Urinary bladder (tissue), 4 donors: ENCODE data around the gene PAFAH1B2. TPM values are rescaled to one million over a fixed set of nuclear protein-coding genes. Genes with fewer than 3 reads are reported as not detected.
"Not testable (repeated sequence)": the region's sequence is repeated elsewhere in the genome, so short reads cannot be mapped to it uniquely, and the experiment has no call there.

Source experiments
- DNase-seq: peaks from one replicate; pipeline ENCODE4 v3.0.0-alpha.2; 2015; ENCODE audit errors: extremely low spot score
- H3K27ac ChIP-seq: one replicate; pipeline ENCODE4 v1.5.1; 2013; ENCODE audit warnings: low read depth, mild to moderate bottlenecking, moderate library complexity
- H3K36me3 ChIP-seq: one replicate; pipeline ENCODE4 v1.6.1; 2013; ENCODE audit warnings: mild to moderate bottlenecking, moderate library complexity; ENCODE audit not compliant: insufficient read depth
- H3K4me1 ChIP-seq: one replicate; pipeline ENCODE4 v1.6.1; 2013; ENCODE audit warnings: mild to moderate bottlenecking, moderate library complexity; ENCODE audit not compliant: insufficient read depth
- H3K4me3 ChIP-seq: one replicate; pipeline ENCODE4 v1.5.1; 2013; ENCODE audit warnings: low read depth, low read length
- WGBS: extraction: QIAGEN DNeasy Blood & Tissue Kit; methylation state at CpG from one replicate; pipeline ENCODE4 v1.1.7; 2013; 5-methylcytosine and 5-hydroxymethylcytosine counted together
- polyA plus RNA-seq: library from polyadenylated mRNA; stranded (reverse); fragments of 200-250 nt; gene quantifications from one replicate; pipeline ENCODE4 v1.2.3, GENCODE V29; 2013
- total RNA-seq: library from RNA; depleted of rRNA; stranded (reverse); fragments of >200 nt; gene quantifications from one replicate; pipeline ENCODE4 v1.2.3, GENCODE V29; 2014
- donor health status: healthy with polysubstance abuse.
- donor health status: healthy.

Gene PAFAH1B2
- total and polyA plus RNA-seq, 2 donors = 23.9 to 115 TPM

DNA sequence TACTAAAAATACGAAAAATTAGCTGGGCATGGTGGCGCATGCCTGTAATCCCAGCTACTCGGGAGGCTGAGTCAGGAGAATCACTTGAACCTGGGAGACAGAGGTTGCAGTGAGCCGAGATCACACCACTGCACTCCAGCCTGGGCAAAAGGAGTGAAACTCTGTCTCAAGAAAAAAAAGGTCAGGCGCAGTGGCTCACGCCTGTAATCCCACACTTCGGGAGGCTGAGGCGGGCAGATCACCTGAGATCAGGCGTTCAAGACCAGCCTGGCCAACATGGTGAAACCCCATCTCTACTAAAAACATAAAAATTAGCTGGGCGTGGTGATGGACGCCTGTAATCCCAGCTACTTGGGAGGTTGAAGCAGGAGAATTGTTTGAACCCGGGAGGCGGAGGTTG is 39.1 kb downstream of the PAFAH1B2 start:
- 96% methylated on average over 13 of the region's 13 CpGs for WGBS
- not testable (repeated sequence) for H3K4me3 ChIP-seq, H3K27ac ChIP-seq, DNase-seq, H3K36me3 ChIP-seq, H3K4me1 ChIP-seq

DNA sequence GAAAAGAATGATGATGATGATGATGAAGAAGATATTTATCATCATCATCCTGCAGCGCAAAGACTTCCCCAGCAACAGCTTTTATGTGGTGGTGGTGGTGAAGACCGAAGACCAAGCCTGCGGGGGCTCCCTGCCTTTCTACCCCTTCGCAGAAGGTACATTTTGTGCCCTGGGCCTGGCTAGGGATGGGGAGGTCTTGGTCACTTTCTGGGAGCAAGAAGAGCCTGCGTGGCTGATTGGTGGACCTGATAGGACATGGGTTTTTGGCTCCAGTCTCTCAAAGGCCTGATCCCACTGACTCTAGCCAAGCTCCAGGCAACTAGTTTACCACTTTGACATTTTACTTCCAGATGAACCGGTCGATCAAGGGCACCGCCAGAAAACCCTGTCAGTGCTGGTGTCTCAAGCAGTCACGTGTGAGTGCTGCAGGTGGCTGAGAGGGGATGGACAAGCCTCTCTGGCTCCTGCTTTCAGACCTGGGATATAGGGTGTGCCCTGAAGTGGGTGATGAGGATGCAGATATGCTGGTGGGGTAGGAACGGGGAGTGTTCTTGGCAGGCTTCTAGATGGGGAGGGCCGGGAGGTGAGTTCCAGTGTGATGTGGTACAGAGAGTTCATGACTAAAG is 39.8 kb downstream of the PAFAH1B2 start:
- 85% methylated on average over 11 of the region's 11 CpGs for WGBS
- no peaks in the 10 kb centered on the region for H3K36me3 ChIP-seq
- no peaks in the 10 kb centered on the region for H3K4me1 ChIP-seq
- no peak overlapping the region for H3K27ac ChIP-seq
- no peak for DNase-seq
- no peak overlapping the region for H3K4me3 ChIP-seq

DNA sequence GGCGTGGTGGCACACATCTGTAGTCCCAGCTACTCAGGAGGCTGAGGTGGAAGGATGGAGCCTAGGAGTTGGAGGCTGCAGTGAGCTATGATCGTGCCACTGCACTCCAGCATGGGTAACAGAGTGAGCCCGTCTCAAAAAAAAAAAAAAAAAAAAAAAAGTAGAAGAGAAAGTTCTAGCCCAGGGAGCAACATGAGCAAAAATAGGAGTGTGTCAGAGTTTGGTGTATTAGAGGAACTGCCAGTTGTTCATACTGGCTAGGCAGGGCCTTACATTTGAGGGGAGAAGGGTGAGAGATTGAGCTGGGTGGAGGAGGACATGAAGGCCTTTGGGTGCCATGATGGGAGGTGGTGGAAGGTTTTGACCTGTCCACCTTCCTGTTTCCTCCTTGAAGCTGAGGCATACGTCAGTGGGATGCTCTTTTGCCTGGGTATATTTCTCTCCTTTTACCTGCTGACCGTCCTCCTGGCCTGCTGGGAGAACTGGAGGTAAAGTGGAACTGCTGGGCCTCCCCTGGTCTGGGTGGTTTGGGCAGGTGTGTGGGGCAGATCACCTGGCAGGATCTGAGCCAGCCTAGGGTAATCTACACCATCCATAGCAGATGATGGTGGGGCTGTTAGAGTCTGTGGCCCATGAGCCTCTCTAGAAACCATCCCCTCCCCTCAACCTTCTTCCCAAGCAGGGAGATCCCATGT is 41.8 kb downstream of the PAFAH1B2 start:
- no peaks in the 10 kb centered on the region for H3K36me3 ChIP-seq
- H3K4me1 ChIP-seq = no peaks in the 10 kb centered on the region
- no peak overlapping the region for H3K27ac ChIP-seq
- no peak overlapping the region for H3K4me3 ChIP-seq
- DNase-seq = no peak
- WGBS = 90% methylated on average over 5 of the region's 5 CpGs

DNA sequence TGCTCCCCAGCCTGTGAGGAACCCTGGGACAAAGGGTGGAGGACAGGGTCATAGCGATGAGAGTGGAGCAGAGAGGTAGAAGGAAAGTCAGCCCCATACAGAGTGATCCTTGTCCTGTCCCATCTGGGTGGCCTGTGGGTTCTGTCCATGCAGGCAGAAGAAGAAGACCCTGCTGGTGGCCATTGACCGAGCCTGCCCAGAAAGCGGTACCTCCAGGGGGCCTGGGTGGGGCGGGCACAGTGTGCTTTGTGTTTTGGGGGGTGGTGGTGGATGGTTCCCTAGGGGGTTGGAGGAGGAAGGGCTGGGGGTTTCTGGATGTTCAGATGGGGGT is 42.3 kb downstream of the PAFAH1B2 start:
- DNase-seq = no peak
- 96% methylated on average over 4 of the region's 4 CpGs for WGBS
- Histone ChIP-seq H3K4me3 (no peak overlapping the region), H3K27ac (no peak overlapping the region), H3K36me3 (no peaks in the 10 kb centered on the region), H3K4me1 (no peaks in the 10 kb centered on the region)

GRCh38 chr11:117187007-117187406 is 42.9 kb downstream of the PAFAH1B2 start:
- H3K4me3 ChIP-seq = no peak overlapping the region
- H3K4me1 ChIP-seq = no peaks in the 10 kb centered on the region
- H3K36me3 ChIP-seq = no peaks in the 10 kb centered on the region
- no peak for DNase-seq
- 77% methylated on average over 6 of the region's 6 CpGs for WGBS
- H3K27ac ChIP-seq = no peak overlapping the region

DNA sequence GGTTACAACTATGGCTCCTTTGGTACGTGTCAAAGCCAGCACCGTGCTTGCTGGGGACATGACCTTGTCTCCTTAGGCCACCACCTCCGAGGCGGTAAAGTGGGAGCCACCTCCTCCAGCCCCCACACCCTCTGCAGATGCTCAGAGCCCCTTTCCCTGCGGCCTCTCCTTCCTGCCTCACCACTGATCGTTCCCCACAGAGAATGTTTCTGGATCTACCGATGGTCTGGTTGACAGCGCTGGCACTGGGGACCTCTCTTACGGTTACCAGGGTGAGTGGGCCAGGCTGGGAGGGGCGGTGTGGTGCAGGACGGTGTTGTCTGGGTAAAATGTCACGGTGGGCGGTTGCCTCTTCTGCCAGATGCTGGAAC is 43.3 kb downstream of the PAFAH1B2 start:
- no peak for DNase-seq

DNA sequence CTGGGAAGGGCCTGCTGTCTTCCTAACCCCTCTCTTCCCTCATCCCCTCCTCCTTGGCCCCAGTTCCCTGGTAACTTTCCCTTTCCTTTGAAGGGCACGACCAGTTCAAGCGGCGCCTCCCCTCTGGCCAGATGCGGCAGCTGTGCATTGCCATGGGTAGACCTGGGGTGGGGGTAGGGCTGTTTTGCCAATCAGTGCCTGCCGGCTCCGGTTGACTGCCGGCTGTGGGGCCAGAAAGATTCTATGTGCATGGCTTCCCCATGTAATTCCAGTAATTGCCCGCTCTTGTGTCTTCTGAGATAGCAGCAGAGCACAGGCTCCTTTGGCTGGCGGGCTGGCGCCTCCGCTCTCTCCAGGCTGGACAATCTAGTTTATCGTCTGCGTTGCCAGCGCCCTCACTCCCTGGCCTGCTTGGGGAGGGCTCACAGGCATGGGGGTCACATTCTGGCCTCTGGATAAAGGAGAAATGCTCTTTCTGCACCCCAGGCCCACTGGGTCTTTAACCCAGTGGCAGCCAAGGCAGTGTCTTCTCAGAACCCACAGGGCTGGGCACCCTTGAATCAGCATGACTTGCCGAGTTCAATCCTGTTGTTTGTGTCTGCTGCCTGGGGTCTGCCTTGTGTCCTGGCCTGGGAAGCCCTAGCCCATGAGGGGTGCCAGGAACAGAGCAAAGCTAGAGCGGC is 43.9 kb downstream of the PAFAH1B2 start:
- Histone ChIP-seq H3K36me3 (no peaks in the 10 kb centered on the region), H3K27ac (no peak overlapping the region), H3K4me3 (no peak overlapping the region), H3K4me1 (no peaks in the 10 kb centered on the region)
- no peak for DNase-seq
- WGBS = 88% methylated on average over 16 of the region's 16 CpGs

More for the DNA sequence above, 43.3 kb downstream of the PAFAH1B2 start:
- Histone ChIP-seq H3K27ac (no peak overlapping the region), H3K36me3 (no peaks in the 10 kb centered on the region), H3K4me1 (no peaks in the 10 kb centered on the region), H3K4me3 (no peak overlapping the region)
- WGBS = 91% methylated on average over 13 of the region's 13 CpGs

DNA sequence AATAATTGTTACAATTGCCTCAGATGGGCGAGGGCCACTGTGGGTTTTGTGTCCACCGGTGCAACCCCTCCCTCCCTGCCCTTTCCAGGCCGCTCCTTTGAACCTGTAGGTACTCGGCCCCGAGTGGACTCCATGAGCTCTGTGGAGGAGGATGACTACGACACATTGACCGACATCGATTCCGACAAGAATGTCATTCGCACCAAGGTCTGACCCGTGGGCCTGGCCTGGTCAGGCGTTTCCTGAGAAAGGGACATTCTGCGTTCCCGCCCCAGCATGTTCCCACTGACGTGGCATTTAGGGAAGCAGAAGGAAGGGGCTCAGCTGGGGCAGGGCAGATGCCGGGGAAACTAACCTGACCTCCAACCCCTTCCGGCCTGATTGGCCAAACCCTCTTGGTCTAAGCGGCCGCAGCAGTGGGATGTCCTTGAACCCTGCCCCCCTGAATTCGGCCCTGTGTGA is 44.6 kb downstream of the PAFAH1B2 start:
- no peak for DNase-seq
- H3K27ac ChIP-seq = no peak overlapping the region
- no peak overlapping the region for H3K4me3 ChIP-seq
- H3K36me3 ChIP-seq = no peaks in the 10 kb centered on the region
- no peaks in the 10 kb centered on the region for H3K4me1 ChIP-seq
- WGBS = 90% methylated on average over 20 of the region's 20 CpGs

DNA sequence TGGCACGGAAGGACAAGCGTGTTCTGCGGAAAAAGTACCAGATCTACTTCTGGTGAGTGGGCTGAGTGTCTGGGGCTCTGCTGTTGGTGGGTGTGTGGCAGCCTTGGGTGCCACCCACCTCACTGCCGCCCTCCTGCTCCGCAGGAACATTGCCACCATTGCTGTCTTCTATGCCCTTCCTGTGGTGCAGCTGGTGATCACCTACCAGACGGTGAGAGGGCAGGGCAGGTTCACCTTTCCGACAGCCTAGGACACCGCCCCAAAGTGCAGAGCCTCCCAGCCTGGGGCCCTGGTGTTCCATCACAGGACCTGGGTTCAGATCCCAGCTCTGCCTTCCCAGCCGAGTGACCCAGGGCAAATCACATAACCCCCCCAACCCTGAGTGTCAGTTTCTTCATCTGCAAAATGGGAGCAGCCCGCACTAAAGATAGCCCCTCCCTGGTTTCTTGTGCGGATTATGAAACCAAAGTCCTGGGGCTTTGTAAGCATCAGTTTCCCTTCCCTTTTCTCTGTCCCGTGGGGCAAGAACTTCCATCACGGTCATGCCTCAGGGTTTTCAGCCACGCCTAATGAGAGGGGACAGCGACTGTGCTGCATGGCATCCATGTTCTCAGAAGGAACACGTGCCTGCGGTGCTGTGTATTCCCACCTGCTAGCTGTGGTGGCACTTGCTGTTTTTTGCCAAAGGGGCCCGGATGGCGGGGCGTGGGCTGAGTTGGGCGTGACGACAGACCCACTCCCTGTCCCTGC is 45.3 kb downstream of the PAFAH1B2 start:
- Histone ChIP-seq H3K4me1 (no peaks in the 10 kb centered on the region), H3K27ac (no peak overlapping the region), H3K4me3 (no peak overlapping the region), H3K36me3 (no peaks in the 10 kb centered on the region)
- WGBS = 93% methylated on average over 22 of the region's 22 CpGs
- no peak for DNase-seq

DNA sequence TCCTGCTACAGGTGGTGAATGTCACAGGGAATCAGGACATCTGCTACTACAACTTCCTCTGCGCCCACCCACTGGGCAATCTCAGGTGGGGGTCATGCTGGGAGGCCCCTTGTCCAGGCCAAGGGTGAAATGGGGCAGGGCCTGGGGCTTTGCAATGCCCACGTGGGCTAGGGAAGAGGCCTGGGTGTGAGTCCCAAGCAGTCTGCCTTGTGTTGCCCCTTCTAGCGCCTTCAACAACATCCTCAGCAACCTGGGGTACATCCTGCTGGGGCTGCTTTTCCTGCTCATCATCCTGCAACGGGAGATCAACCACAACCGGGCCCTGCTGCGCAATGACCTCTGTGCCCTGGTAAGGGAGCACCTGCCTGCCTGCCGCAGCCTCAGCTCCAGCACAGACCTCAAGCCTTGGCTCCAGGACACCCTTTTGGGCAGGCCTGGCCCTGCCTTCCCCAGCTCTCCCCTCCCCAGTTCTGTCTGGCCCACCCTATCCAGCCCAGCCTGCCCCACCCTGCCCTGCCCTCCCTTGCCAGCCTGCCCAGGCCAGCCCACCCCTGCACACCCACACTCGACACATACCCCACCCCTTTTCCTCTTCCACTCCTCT is 46.0 kb downstream of the PAFAH1B2 start:
- Histone ChIP-seq H3K27ac (no peak overlapping the region), H3K36me3 (no peaks in the 10 kb centered on the region), H3K4me3 (no peak overlapping the region), H3K4me1 (no peaks in the 10 kb centered on the region)
- 79% methylated on average over 8 of the region's 8 CpGs for WGBS
- no peak for DNase-seq

DNA sequence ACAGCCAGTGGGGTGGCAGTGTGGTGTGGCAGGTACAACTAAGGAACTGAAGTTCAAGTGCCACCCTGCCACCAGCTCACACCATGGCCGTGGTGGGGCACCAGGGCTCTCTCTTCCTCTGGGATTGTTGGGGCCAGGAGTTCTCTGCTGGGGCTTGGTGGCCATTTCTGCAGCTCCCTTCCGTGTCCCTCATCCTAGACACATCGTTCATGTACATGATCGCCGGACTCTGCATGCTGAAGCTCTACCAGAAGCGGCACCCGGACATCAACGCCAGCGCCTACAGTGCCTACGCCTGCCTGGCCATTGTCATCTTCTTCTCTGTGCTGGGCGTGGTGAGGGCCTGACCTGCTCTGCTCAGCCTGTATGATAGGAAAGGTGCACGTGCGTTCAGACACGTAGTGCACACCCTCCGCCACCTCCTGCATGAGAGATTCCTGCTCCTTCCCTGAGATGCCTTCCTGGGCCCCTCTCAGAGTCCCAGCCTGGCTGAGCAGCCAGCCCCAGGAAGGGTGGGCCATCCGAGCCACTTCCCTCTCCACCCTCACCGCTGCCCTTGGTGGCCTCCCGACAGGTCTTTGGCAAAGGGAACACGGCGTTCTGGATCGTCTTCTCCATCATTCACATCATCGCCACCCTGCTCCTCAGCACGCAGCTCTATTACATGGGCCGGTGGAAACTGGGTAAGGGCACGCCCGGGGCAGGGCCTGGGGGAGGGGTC is 47.8 kb downstream of the PAFAH1B2 start:
- Histone ChIP-seq H3K4me3 (no peak overlapping the region), H3K36me3 (no peaks in the 10 kb centered on the region), H3K27ac (no peak overlapping the region), H3K4me1 (no peaks in the 10 kb centered on the region)
- 93% methylated on average over 26 of the region's 26 CpGs for WGBS
- no peak for DNase-seq

DNA sequence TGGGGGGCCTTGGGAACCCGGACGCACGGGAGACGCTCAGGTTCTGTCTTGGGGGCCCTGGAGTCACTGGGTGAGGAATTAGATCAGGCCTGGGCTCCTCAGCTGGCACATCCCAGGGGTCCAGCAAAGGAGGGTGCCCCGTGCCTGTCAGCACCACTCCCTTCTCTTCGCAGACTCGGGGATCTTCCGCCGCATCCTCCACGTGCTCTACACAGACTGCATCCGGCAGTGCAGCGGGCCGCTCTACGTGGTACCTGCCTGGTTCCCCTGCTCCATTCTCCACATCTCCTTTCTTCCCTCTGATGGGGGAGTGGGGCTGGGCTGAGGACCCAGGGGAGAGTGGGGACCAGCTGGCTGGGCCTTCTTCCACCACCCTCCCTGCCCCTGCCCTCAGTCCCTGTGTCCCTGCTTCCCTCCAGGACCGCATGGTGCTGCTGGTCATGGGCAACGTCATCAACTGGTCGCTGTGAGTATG is 48.4 kb downstream of the PAFAH1B2 start:
- Histone ChIP-seq H3K4me1 (no peaks in the 10 kb centered on the region), H3K4me3 (no peak overlapping the region), H3K36me3 (no peaks in the 10 kb centered on the region), H3K27ac (no peak overlapping the region)
- no peak for DNase-seq
- 91% methylated on average over 17 of the region's 17 CpGs for WGBS
